ENCODE results near the gene CDX2.
"Not testable (repeated sequence)": the region's sequence is repeated elsewhere in the genome, so short reads cannot be mapped to it uniquely, and the experiment has no call there.

CDX2 gene, protein sequence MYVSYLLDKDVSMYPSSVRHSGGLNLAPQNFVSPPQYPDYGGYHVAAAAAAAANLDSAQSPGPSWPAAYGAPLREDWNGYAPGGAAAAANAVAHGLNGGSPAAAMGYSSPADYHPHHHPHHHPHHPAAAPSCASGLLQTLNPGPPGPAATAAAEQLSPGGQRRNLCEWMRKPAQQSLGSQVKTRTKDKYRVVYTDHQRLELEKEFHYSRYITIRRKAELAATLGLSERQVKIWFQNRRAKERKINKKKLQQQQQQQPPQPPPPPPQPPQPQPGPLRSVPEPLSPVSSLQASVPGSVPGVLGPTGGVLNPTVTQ

GRCh38 chr13:27969082-27969865, at the start of gene CDX2:
Gene CDX2 (minus strand): TSS chr13:27969315. CDS start chr13:27969006, 309 bp downstream.
- no peak for DNase-seq (ENCODE audit: low read depth)

DNA sequence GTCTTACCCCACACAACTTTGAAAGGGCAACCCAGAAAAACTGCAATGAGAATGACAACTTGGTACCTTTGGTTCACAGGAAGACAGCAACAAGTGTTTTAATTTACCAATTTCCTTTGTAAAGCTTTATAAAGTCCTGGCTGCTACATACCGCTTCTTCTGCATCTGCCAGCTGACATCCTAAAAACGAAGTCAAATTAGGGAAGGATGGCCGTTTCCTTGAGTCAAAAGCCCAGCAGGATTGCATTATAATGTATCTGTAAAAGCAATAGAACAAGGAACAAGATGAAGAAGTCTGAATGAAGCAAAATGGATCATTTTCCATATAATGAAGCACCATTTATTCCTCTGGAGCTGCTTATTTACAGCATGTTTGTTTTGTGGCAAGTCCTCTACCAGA, 45.2 kb upstream of the CDX2 start:
- DNase-seq (ENCODE audit: low read depth): no peak

DNA sequence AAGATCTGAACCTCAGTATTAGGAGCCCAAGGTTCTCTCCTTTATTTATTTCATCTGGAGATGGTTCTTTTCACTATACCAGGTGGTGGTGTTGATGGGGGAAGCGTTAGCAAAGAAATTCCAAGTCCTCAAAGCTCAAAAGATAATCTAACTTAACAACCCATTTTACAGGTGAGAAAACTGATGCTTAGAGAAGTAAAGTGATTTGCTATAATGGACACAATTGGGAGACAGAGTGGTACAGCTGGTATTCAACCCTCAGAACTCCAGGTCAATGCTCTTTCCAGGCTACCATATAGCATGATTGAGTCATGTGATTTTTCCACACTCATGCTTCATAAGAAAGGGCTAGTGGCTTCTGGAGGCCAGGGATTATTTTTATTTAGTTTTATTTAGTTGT, 44.4 kb upstream of the CDX2 start:
- DNase-seq (ENCODE audit: low read depth): no peak

GRCh38 chr13:28012896-28013295, 43.8 kb upstream of the CDX2 start:
- DNase-seq (ENCODE audit: low read depth): no peak

- no peak for DNase-seq (ENCODE audit: low read depth)
These were observed 43.3 kb upstream of the CDX2 start for GRCh38 chr13:28012383-28012782.

DNA sequence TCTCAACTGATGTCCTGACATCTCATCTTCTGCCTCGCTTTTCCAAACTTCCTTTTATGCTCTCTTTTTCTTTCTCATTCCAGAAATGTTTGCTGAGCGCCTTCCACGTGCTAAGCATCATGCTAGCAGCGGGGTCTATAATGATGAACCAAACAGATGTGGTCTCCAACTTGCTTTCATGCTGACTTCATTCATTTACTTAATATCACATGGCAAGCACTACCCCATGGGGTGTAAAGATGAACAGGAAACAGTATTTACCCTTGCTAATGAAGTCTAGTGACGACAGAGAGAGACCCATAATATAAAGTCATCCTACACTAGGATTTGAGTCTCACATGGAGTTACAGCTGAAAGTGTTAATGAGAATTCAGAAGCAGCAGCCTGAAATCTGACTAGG, 40.9 kb upstream of the CDX2 start:
- no peak for DNase-seq (ENCODE audit: low read depth)

GRCh38 chr13:28005016-28005415, 35.9 kb upstream of the CDX2 start:
- DNase-seq (ENCODE audit: low read depth): not testable (repeated sequence)

GRCh38 chr13:28002886-28003698, 34.0 kb upstream of the CDX2 start:
- no peak for DNase-seq (ENCODE audit: low read depth)

GRCh38 chr13:28001837-28002473, 32.8 kb upstream of the CDX2 start:
- no peak for DNase-seq (ENCODE audit: low read depth)

DNA sequence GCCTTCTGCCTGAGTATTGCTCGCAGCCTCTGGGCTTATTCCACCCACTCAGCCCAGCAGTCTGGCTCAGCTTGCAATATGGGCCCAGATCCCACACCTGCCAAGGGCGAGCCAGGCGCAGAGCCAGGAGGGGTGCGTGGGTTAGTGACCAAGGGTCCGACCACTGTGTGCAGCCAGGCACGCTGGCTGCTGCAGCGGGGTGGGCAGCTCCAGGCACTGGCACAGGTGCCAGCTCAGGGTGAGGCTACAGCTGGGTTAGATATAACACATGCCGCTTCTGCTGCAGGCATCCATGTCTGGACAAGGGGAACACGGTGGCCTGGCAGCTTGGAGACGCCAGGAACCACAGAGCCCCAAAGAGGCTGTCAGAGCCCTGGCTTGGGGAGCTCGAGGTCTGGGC, 31.9 kb upstream of the CDX2 start:
- DNase-seq (ENCODE audit: low read depth): no peak

GRCh38 chr13:28000567-28000966, 31.5 kb upstream of the CDX2 start:
- DNase-seq (ENCODE audit: low read depth): no peak

DNA sequence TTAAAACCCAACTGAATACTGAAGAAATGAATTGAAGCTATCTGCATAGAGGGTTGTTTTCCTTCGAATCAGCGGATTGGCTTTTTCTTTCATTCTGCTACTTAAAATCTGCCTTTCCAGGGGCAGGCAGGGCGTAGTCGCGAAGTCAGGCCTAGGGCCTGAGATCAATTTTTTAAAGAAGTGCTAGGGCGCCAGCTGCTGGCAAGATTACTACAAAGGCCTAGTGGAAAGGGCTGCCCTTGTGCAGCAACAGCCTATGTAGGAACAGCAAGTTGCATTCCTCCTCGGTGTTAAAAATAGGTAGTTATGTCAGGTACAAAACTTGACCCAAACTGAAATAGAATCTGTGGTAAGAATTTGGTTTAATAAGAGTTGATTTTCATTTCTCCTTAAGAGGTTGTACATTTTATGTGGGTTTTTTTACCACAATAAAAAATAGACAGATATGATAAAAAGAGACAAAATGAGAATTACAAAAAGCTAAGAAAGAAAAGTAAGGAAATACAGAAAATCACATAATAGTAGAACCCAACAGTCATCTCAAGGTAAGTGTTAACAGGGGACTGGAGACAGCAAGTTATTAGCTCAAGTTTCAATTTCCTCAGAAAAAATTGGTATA, 28.9 kb upstream of the CDX2 start:
- no peak for DNase-seq (ENCODE audit: low read depth)

GRCh38 chr13:27991881-27992280, 22.8 kb upstream of the CDX2 start:
- DNase-seq (ENCODE audit: low read depth): no peak

- no peak for DNase-seq (ENCODE audit: low read depth)
These were observed 19.4 kb upstream of the CDX2 start, which contains the start of gene URAD for GRCh38 chr13:27988520-27988919. Gene URAD (minus strand): TSS chr13:27988693. CDS start chr13:27988637, 56 bp downstream.

DNA sequence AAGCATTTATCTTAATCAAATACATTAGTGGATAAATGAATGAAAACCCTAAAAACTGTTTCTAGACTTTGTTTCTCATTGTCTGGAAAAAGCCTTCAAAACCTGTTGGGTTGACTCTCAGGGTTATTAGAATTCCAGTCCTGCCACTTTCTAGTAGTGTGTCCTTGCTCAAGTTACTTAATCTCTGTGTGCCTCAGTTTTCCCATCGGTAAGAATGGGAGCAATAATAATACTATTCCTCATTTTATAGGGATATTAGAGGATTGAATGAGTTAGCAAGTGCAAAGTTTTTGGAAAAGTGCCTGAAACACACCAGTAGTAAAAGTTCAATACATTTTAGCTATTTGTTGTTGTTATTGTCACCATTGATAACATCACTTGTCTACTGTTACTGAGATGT, 16.5 kb upstream of the CDX2 start:
- no peak for DNase-seq (ENCODE audit: low read depth)

DNA sequence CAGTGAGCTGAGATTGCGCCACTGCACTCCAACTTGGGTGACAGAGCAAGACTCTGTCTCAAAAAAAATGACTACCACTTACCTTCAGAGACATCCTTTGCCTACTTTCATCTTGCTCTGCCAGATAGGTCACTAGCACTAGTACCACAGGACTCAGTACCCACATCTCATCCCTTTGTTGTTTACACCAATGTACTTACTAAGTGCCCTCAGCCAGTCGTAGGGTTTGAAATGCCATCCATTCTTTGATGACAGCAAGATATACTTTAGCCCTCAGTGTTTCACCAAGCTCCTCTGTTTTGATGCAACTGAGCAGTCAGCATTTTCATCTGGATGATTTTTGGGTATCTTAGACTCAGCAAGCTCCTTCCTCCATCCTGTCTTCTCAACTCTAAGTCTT, 13.2 kb upstream of the CDX2 start:
- no peak for DNase-seq (ENCODE audit: low read depth)

DNA sequence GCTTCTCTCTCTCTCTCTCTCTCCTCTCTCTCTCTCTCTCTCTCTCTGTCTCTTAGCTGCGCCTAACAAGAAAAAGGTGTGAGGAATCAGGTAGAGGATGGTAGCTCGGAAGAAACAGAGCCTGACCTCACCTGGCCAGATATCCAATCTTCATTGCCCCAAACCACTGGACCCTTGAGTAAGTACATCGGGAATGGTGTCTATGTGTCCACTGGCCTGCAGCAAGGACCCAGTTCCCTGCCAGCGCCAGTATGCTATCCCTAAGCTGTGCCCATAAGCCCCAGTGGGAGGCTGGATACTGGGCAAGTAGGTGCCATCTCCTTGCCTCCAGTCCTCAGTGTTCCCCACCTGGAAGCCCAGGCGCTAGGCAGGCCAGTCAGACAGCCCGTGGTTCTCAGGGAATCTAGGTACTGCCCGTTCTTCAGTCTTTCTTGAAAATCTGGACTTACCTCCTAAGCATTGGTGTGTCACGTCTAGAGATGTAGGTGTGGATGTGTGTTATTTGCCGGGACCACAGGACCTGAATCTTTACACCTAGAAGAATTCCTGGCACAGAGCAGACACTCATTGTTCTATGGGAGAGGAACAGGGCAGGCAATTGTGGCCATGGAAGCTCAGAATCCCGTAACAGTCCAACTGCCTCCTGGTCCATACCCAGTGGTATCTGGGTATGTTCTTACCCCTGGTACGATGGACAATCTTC, 12.0 kb upstream of the CDX2 start:
- DNase-seq (ENCODE audit: low read depth): no peak

DNA sequence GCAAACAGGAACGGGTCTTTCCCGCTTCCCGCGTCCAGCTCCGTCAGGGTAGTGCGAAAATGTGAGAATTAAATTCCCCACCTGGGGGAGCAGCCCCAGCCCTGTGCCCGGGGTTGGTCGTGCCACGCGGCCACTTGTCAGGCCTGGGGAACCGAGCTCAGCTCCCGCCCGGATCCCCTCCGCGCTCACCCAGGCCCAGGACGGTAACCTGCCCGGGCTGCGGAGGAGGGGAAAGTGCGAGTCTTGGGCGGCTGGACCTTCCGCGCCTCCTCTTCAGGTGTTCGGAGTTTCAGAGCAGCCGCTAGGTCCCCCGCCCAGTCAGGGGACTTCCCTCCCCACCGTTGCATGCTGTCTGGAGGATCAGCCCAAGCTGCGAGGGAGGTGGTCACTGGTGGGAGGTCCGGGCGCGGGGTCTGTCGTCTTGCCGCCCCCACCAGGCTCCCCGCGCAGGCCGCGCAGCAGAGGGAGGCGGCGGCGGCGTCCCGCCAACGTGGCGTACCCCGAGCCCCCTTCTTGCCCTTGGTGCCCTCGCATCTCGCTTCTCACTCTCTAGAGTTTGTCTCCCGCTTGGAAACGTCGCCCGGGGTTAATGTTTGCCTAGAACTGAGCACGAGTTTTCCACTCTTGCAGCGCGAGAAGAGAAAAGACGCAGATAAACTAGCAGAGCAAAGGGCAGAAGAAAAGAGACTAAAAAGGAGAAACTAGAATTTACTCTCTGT, 11.3 kb upstream of the CDX2 start:
- no peak for DNase-seq (ENCODE audit: low read depth)

- DNase-seq (ENCODE audit: low read depth): no peak
These were observed 10.7 kb upstream of the CDX2 start for GRCh38 chr13:27979765-27980279.

GRCh38 chr13:27979001-27979643, 10.0 kb upstream of the CDX2 start:
- no peak for DNase-seq (ENCODE audit: low read depth)
